ENCODE results near the gene SSX2IP. TPM values are rescaled to one million over a fixed set of nuclear protein-coding genes. Genes with fewer than 3 reads are reported as not detected.

SSX2IP gene, protein sequence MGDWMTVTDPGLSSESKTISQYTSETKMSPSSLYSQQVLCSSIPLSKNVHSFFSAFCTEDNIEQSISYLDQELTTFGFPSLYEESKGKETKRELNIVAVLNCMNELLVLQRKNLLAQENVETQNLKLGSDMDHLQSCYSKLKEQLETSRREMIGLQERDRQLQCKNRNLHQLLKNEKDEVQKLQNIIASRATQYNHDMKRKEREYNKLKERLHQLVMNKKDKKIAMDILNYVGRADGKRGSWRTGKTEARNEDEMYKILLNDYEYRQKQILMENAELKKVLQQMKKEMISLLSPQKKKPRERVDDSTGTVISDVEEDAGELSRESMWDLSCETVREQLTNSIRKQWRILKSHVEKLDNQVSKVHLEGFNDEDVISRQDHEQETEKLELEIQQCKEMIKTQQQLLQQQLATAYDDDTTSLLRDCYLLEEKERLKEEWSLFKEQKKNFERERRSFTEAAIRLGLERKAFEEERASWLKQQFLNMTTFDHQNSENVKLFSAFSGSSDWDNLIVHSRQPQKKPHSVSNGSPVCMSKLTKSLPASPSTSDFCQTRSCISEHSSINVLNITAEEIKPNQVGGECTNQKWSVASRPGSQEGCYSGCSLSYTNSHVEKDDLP
- total RNA-seq (14.0 and 20.5 TPM in 2 replicates), polyA plus RNA-seq (12.3 and 20.8 TPM in 2 replicates)

GRCh38 chr1:84690397-84691121, at the start of gene SSX2IP:
SSX2IP (minus strand) TSS chr1:84690461; CDS start chr1:84671219, 19,242 bp downstream.
- H3K27ac ChIP-seq = peak within 1 kb of the TSS; percentile 93
- H3K27me3 ChIP-seq = no peaks in the 10 kb centered on the region
- peaks cover 23% of the 10 kb centered on the region for H3K4me1 ChIP-seq (ENCODE audit: low read depth)
- DNase-seq (ENCODE audit: low read depth in 1 of 2, low spot score in 1 of 2) = peak; percentile 98
- peak within 1 kb of the TSS; percentile 90 for H3K4me3 ChIP-seq
- no peaks in the 10 kb centered on the region for H3K36me3 ChIP-seq
- no peaks in the 10 kb centered on the region for H3K9me3 ChIP-seq (ENCODE audit: low read depth)
- TF ChIP-seq, protein P1, sequence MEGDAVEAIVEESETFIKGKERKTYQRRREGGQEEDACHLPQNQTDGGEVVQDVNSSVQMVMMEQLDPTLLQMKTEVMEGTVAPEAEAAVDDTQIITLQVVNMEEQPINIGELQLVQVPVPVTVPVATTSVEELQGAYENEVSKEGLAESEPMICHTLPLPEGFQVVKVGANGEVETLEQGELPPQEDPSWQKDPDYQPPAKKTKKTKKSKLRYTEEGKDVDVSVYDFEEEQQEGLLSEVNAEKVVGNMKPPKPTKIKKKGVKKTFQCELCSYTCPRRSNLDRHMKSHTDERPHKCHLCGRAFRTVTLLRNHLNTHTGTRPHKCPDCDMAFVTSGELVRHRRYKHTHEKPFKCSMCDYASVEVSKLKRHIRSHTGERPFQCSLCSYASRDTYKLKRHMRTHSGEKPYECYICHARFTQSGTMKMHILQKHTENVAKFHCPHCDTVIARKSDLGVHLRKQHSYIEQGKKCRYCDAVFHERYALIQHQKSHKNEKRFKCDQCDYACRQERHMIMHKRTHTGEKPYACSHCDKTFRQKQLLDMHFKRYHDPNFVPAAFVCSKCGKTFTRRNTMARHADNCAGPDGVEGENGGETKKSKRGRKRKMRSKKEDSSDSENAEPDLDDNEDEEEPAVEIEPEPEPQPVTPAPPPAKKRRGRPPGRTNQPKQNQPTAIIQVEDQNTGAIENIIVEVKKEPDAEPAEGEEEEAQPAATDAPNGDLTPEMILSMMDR (IDR thresholded peaks at IDR 0.05; ENCODE audit: low read depth, low read length) = no peak

DNA sequence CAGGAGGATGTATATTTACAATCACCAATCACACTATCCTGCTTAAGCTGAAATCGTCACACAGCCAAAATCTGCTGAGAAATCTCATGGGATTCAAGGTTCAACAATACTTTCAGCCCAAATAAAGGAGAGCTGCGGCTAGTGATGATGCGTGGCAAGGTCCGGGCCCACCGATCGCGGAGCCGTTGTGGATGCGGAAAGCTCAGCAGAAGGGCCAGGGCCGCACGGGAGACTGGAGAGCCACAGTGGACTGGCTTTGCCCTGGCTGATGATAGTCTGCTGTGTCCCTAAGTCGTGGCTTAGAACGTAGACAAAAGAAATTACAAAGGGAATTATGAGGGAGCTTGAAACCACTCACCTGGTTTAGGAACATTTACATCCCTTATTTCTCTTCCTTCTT, 48.0 kb upstream of the SSX2IP start:
- DNase-seq (ENCODE audit: low read depth in 1 of 2, low spot score in 1 of 2) = no peak
- no peaks in the 10 kb centered on the region for H3K27me3 ChIP-seq
- H3K4me1 ChIP-seq (ENCODE audit: low read depth) = peaks cover 4% of the 10 kb centered on the region
- no peaks in the 10 kb centered on the region for H3K9me3 ChIP-seq (ENCODE audit: low read depth)
- TF ChIP-seq, protein P1 (IDR thresholded peaks at IDR 0.05; ENCODE audit: low read depth, low read length) = no peak
- no peak overlapping the region for H3K4me3 ChIP-seq
- no peak overlapping the region for H3K27ac ChIP-seq
- no peaks in the 10 kb centered on the region for H3K36me3 ChIP-seq

GRCh38 chr1:84737590-84737989, 47.3 kb upstream of the SSX2IP start:
- no peak overlapping the region for H3K27ac ChIP-seq
- no peak for DNase-seq (ENCODE audit: low read depth in 1 of 2, low spot score in 1 of 2)
- H3K9me3 ChIP-seq (ENCODE audit: low read depth) = no peaks in the 10 kb centered on the region
- H3K4me1 ChIP-seq (ENCODE audit: low read depth) = peaks cover 4% of the 10 kb centered on the region
- TF ChIP-seq, protein P1 (IDR thresholded peaks at IDR 0.05; ENCODE audit: low read depth, low read length) = no peak
- H3K4me3 ChIP-seq = no peak overlapping the region
- H3K36me3 ChIP-seq = no peaks in the 10 kb centered on the region
- H3K27me3 ChIP-seq = no peaks in the 10 kb centered on the region

- no peak for DNase-seq (ENCODE audit: low read depth in 1 of 2, low spot score in 1 of 2)
Measured at GRCh38 chr1:84736944-84737343, 46.7 kb upstream of the SSX2IP start.

DNA sequence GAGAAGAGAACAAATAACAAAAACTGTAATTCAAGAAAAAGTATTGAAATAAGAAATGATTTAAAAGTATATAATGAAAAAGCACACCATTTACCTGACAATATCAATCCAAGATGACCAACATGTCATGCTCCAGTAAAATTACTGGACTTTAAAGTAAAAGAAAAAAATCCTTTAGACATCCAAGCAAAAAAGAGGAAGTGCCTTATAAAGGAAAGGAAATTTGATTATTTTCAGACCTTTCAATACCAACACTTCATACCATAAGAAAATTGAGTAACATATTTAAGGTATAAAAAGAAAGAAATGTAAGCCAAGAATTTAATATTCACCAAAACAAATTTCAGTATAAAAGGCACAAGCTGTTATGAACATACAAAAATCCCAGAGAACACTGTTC, 46.2 kb upstream of the SSX2IP start:
- Histone ChIP-seq H3K36me3 (no peaks in the 10 kb centered on the region), H3K9me3 (ENCODE audit: low read depth) (no peaks in the 10 kb centered on the region), H3K27me3 (no peaks in the 10 kb centered on the region), H3K4me3 (no peak overlapping the region), H3K27ac (no peak overlapping the region), H3K4me1 (ENCODE audit: low read depth) (peaks cover 4% of the 10 kb centered on the region)
- TF ChIP-seq, protein P1 (IDR thresholded peaks at IDR 0.05; ENCODE audit: low read depth, low read length) = no peak
- no peak for DNase-seq (ENCODE audit: low read depth in 1 of 2, low spot score in 1 of 2)

More at GRCh38 chr1:84736944-84737343, 46.7 kb upstream of the SSX2IP start:
- no peaks in the 10 kb centered on the region for H3K27me3 ChIP-seq
- H3K27ac ChIP-seq = no peak overlapping the region
- H3K36me3 ChIP-seq = no peaks in the 10 kb centered on the region
- no peaks in the 10 kb centered on the region for H3K9me3 ChIP-seq (ENCODE audit: low read depth)
- peaks cover 4% of the 10 kb centered on the region for H3K4me1 ChIP-seq (ENCODE audit: low read depth)
- TF ChIP-seq, protein P1 (IDR thresholded peaks at IDR 0.05; ENCODE audit: low read depth, low read length) = no peak
- no peak overlapping the region for H3K4me3 ChIP-seq
